ENCODE data around the gene CDX2. TPM values are rescaled to one million over a fixed set of nuclear protein-coding genes. Genes with fewer than 3 reads are reported as not detected.

CDX2 gene
- total RNA-seq, 2 experiments from 2014 or later: not detected

- no peak overlapping the region for H3K4me2 ChIP-seq (ENCODE audit: low read length)
- no peaks in the 10 kb centered on the region for H3K79me2 ChIP-seq (ENCODE audit: insufficient read depth, low read depth, low read length)
- no peak overlapping the region for H3K27ac ChIP-seq (ENCODE audit: low read depth, low read length, poor library complexity, severe bottlenecking)
- ChIA-PET POLR2A (interaction anchor here (0.6 to 0.7 kb wide), 2 partner anchors 19 to 43 kb away, joined by 3 read pairs; no protein-coding TSS in a partner anchor), CTCF (ENCODE audit: unreplicated experiment) (interaction anchor here (0.6 kb wide), 1 partner anchor 32 kb away, joined by 5 read pairs; no protein-coding TSS in a partner anchor)
- intact Hi-C loops (cut with micrococcal nuclease; ENCODE audit: unreplicated experiment): no loop called here
- no peak overlapping the region for H2AFZ ChIP-seq (ENCODE audit: low read length)
- no peak for DNase-seq (ENCODE audit: low spot score)
- no TSS peak for BruUV-seq (replicated peaks)
- no peaks in the 10 kb centered on the region for H3K4me1 ChIP-seq (ENCODE audit: insufficient read depth, low read length, poor library complexity, severe bottlenecking)
- no peaks in the 10 kb centered on the region for H3K36me3 ChIP-seq (ENCODE audit: insufficient read depth, low read length)
- H3K4me3 ChIP-seq (ENCODE audit: low read depth, low read length, poor library complexity, severe bottlenecking): no peak overlapping the region
- H3K9me3 ChIP-seq (ENCODE audit: low read length): no peaks in the 10 kb centered on the region
- no peaks in the 10 kb centered on the region for H4K20me1 ChIP-seq (ENCODE audit: insufficient read depth, low read length)
- no peak for TF ChIP-seq EZH2phosphoT487 (IDR thresholded peaks at IDR 0.05; ENCODE audit: borderline replicate concordance, low read depth, low read length)
- TF ChIP-seq, protein P1, sequence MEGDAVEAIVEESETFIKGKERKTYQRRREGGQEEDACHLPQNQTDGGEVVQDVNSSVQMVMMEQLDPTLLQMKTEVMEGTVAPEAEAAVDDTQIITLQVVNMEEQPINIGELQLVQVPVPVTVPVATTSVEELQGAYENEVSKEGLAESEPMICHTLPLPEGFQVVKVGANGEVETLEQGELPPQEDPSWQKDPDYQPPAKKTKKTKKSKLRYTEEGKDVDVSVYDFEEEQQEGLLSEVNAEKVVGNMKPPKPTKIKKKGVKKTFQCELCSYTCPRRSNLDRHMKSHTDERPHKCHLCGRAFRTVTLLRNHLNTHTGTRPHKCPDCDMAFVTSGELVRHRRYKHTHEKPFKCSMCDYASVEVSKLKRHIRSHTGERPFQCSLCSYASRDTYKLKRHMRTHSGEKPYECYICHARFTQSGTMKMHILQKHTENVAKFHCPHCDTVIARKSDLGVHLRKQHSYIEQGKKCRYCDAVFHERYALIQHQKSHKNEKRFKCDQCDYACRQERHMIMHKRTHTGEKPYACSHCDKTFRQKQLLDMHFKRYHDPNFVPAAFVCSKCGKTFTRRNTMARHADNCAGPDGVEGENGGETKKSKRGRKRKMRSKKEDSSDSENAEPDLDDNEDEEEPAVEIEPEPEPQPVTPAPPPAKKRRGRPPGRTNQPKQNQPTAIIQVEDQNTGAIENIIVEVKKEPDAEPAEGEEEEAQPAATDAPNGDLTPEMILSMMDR (conservative IDR thresholded peaks at IDR 0.05; ENCODE audit: low read length): no peak
- no peaks in the 10 kb centered on the region for H3K9me2 ChIP-seq (ENCODE audit: insufficient read depth, low read length)
These were observed 5.0 kb upstream of the CDX2 start for GRCh38 chr13:27973961-27974662.

GRCh38 chr13:27973291-27973690 lies 4.2 kb upstream of the CDX2 start:
- intact Hi-C loops (cut with micrococcal nuclease; ENCODE audit: unreplicated experiment): no loop called here
- no peak for TF ChIP-seq EZH2phosphoT487 (IDR thresholded peaks at IDR 0.05; ENCODE audit: borderline replicate concordance, low read depth, low read length)
- TF ChIP-seq, protein P1 (conservative IDR thresholded peaks at IDR 0.05; ENCODE audit: low read length): no peak
- CTCF ChIA-PET (ENCODE audit: unreplicated experiment): no interaction called here
- Histone ChIP-seq H4K20me1 (ENCODE audit: insufficient read depth, low read length) (no peaks in the 10 kb centered on the region), H3K9me2 (ENCODE audit: insufficient read depth, low read length) (no peaks in the 10 kb centered on the region), H3K79me2 (ENCODE audit: insufficient read depth, low read depth, low read length) (no peaks in the 10 kb centered on the region), H3K4me2 (ENCODE audit: low read length) (no peak overlapping the region), H3K4me1 (ENCODE audit: insufficient read depth, low read length, poor library complexity, severe bottlenecking) (no peaks in the 10 kb centered on the region), H3K27ac (ENCODE audit: low read depth, low read length, poor library complexity, severe bottlenecking) (no peak overlapping the region), H2AFZ (ENCODE audit: low read length) (no peak overlapping the region), H3K36me3 (ENCODE audit: insufficient read depth, low read length) (no peaks in the 10 kb centered on the region), H3K4me3 (ENCODE audit: low read depth, low read length, poor library complexity, severe bottlenecking) (no peak overlapping the region), H3K9me3 (ENCODE audit: low read length) (no peaks in the 10 kb centered on the region)
- DNase-seq (ENCODE audit: low spot score): no peak
- POLR2A ChIA-PET: interaction anchor here (0.6 to 0.8 kb wide), 2 partner anchors 71 to 221 kb away, joined by 3 read pairs; no protein-coding TSS in a partner anchor
- BruUV-seq (replicated peaks): no TSS peak

DNA sequence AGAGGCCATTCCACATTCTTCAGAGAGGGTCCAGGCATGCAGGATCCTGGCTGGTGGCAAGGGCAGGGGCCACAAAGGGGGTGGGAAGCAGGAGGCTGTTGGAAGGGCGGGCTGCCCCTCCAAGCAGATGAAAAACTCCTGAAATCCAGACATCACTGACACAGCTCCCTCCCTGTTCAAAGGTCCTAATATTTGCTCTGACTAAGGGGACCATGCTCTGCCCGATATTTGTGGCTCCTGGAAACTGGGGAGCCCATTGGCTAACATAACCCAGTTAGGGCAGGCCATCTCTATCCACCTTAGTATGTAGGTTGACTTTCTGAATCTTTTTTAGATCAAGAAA lies 3.3 kb upstream of the CDX2 start:
- no peak for TF ChIP-seq EZH2phosphoT487 (IDR thresholded peaks at IDR 0.05; ENCODE audit: borderline replicate concordance, low read depth, low read length)
- TF ChIP-seq, protein P1 (conservative IDR thresholded peaks at IDR 0.05; ENCODE audit: low read length): no peak
- no peaks in the 10 kb centered on the region for H3K9me3 ChIP-seq (ENCODE audit: low read length)
- no peak overlapping the region for H2AFZ ChIP-seq (ENCODE audit: low read length)
- H3K36me3 ChIP-seq (ENCODE audit: insufficient read depth, low read length): no peaks in the 10 kb centered on the region
- no peaks in the 10 kb centered on the region for H4K20me1 ChIP-seq (ENCODE audit: insufficient read depth, low read length)
- no peak overlapping the region for H3K4me3 ChIP-seq (ENCODE audit: low read depth, low read length, poor library complexity, severe bottlenecking)
- no peaks in the 10 kb centered on the region for H3K9me2 ChIP-seq (ENCODE audit: insufficient read depth, low read length)
- no peaks in the 10 kb centered on the region for H3K4me1 ChIP-seq (ENCODE audit: insufficient read depth, low read length, poor library complexity, severe bottlenecking)
- no TSS peak for BruUV-seq (replicated peaks)
- ChIA-PET CTCF (ENCODE audit: unreplicated experiment) (no interaction called here), POLR2A (interaction anchor here (0.8 kb wide), 1 partner anchor 72 kb away, joined by 3 read pairs; no protein-coding TSS in a partner anchor)
- H3K4me2 ChIP-seq (ENCODE audit: low read length): no peak overlapping the region
- no peaks in the 10 kb centered on the region for H3K79me2 ChIP-seq (ENCODE audit: insufficient read depth, low read depth, low read length)
- intact Hi-C loops (cut with micrococcal nuclease; ENCODE audit: unreplicated experiment): no loop called here
- no peak for DNase-seq (ENCODE audit: low spot score)
- no peak overlapping the region for H3K27ac ChIP-seq (ENCODE audit: low read depth, low read length, poor library complexity, severe bottlenecking)

All from OCI-LY7 (cell line).